Motor neuron (in vitro differentiated cells): ENCODE results near the gene TLL2. TPM values are rescaled to one million over a fixed set of nuclear protein-coding genes. Genes with fewer than 3 reads are reported as not detected.

Experiments
- ATAC-seq, 8 experiments: fragments of 200-7000 bp; cut with Tn5 transposase; replicated peaks in 6 of 8; 2 replicates each; pipeline ENCODE4 v1.8.0; 2021; ENCODE audit warnings: mild to moderate bottlenecking in 8 of 8, moderate library complexity in 8 of 8
- H3K27ac ChIP-seq, 2 donors: fragments of 250-450 bp; sonication (Bioruptor Pico); 2 replicates each; pipeline ENCODE4 v1.9.0; 2021; ENCODE audit warnings: antibody characterized with exemption in 2 of 2, mild to moderate bottlenecking in 2 of 2, moderate library complexity in 1 of 2
- H3K4me1 ChIP-seq, 2 donors: fragments of 250-450 bp; sonication (Bioruptor Pico); replicated peaks in 1 of 2; 2 replicates each; pipeline ENCODE4 v1.6.1; 2021; ENCODE audit warnings: antibody characterized with exemption in 2 of 2, mild to moderate bottlenecking in 2 of 2, moderate library complexity in 1 of 2
- H3K4me3 ChIP-seq, 5 donors: fragments of 250-450 bp; sonication (Bioruptor Pico); 2 replicates each; pipeline ENCODE4 v1.9.0; 2021; ENCODE audit warnings: antibody characterized with exemption in 5 of 5, mild to moderate bottlenecking in 5 of 5, moderate library complexity in 4 of 5
- WGBS, 10 experiments: fragments of 450-650 bp; shearing (Covaris generic); methylation state at CpG; one replicate each; pipeline ENCODE4 v1.0.0; 2022; 5-methylcytosine and 5-hydroxymethylcytosine counted together
- in situ Hi-C, 9 experiments: fragments of 400-800 bp; cut with MboI; loops; one replicate each; pipeline ENCODE4 v1.15.0; 2021; ENCODE audit warnings: low sequenced_read_pairs in 9 of 9, low pct_unique_long_range_greater_than_20kb in 2 of 9; ENCODE audit not compliant: unreplicated experiment in 9 of 9
- total RNA-seq, 8 experiments: library from RNA; unstranded; fragments of 300-600 nt; gene quantifications; 2 replicates each; pipeline versions ENCODE4 v1.2.3 to v1.2.4, GENCODE V29; 2022

TLL2 gene
- total RNA-seq, 8 experiments from 2014 or later: 1.1 to 20.4 (median 2.2) TPM

DNA sequence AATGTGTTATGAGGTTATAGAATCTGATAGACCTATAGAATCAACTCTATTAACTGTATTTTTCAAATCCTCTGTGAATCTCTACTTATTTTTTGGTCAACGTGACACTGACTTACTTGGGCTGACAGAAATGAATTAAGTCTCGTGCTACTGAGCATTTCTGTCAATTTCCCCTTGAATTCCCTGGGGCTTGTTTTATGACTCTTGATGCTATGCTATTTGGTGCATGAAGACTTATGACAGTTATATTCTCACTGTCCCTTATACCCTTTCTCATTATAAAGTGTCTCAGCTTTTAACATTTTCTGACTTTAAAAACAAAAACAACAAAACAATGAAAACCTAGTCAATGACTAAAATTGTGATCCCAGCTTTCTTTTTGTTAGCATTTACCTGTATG, 86.4 kb downstream of the TLL2 start:
- no peaks in the 10 kb centered on the region for H3K4me1 ChIP-seq
- H3K4me3 ChIP-seq: no peak overlapping the region
- no peak overlapping the region for H3K27ac ChIP-seq
- ATAC-seq: no peak
- WGBS, 10 experiments: 17 to 100% (median 74%) methylated on average over 1 to 2 of the region's 2 CpGs; no CpG with 5 or more reads in 1 of the 10 experiments
- in situ Hi-C loops: no loop called here

DNA sequence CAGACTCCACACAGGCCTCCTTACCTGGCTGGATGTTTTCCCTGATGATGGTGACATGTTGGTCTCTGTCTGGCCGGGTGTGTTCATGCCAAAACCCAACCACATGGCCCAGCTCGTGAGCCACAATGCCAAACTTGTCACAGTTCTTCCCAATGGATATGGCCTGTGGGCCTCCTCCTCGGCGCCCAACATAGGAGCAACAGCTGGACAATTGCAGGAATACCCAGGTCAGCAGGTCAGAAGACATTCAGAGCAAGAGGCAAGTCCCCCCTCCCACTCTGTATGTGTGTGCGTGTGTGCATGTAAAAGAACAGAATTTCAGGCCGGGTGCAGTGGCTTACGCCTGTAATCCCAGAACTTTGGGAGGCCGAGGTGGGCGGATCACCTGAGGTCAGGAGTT, 91.2 kb downstream of the TLL2 start:
- no peak overlapping the region for H3K27ac ChIP-seq
- peaks cover 5 to 16% of the 10 kb centered on the region in 2 donors for H3K4me1 ChIP-seq
- ATAC-seq: no peak
- WGBS, 10 experiments: 46 to 94% (median 73%) methylated on average over 1 to 6 of the region's 9 CpGs; no CpG with 5 or more reads in 5 of the 10 experiments
- H3K4me3 ChIP-seq: no peak overlapping the region
- in situ Hi-C loops: loop anchor here in 2 of 9 experiments (25.0 kb wide), 2 partner anchors 790 to 815 kb away; no protein-coding TSS in a partner anchor

DNA sequence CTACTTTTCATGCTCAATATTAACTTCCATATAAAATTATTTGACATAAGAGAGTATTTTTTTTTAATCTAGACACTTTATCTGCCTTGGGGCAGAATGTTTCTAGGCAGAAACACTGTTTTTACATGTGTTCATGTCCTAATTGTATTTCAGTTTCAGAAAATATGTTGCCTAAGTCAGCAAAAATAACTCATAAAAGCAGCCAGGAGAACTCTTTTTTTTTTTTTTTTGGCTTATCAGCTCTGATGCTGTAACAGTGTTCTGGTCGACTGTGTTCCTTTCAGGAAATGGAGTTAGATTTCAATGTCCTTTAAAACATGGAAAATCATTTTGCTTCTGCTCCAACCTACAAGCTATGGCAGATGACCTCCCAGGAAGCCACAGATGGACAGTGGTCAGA, 91.7 kb downstream of the TLL2 start:
- in situ Hi-C loops: loop anchor here in 2 of 9 experiments (25.0 kb wide), 2 partner anchors 790 to 815 kb away; no protein-coding TSS in a partner anchor
- Histone ChIP-seq H3K4me1 (peaks cover 5 to 16% of the 10 kb centered on the region in 2 donors), H3K27ac (no peak overlapping the region), H3K4me3 (no peak overlapping the region)
- no peak for ATAC-seq
- WGBS, 10 experiments: 20 to 100% (median 75%) methylated on average over 1 of the region's 1 CpG; no CpG with 5 or more reads in 4 of the 10 experiments

DNA sequence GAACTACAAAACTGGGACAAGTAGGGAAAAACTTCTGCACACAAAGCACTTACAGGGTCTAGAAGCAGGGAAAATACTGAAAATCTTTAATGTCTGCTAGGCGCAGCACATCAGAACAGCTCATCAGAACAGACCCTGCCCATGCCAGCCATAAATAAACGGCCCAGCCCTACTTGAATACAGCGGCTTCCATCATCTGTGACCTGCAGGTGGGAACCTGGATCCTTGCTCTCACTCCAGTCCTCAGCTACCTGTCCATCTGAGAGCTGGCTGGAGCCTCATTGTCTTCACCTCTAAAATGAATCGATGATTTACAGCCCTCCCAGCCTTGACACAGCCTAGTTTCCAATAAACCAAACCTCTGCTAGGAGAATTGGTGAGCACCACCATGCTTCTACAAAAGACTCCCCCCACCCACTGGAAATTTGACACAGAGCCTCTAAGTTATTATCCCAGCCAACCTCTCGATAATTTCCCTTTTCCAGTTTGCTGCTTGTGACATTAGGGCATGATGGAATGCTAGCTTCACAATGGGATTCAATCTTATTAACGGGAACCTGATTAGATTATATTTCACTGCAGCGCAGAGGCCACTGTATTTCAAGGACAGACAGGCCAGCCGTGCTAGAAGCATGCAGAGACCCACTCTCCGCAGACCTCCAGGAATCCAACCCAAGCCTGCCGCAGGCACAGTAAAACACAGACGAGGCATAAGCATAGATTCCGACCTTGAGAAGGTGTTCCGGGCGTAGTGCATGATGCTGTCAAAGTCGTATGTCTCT, 93.3 kb downstream of the TLL2 start:
- WGBS, 10 experiments: 38 to 100% (median 71%) methylated on average over 1 to 12 of the region's 15 CpGs; no CpG with 5 or more reads in 1 of the 10 experiments
- H3K4me3 ChIP-seq: no peak overlapping the region
- H3K27ac ChIP-seq: peak overlapping the region in 1 of 2 donors; percentile 49
- in situ Hi-C loops: loop anchor here in 2 of 9 experiments (25.0 kb wide), 2 partner anchors 792 to 817 kb away; no protein-coding TSS in a partner anchor
- H3K4me1 ChIP-seq: peaks cover 5 to 16% of the 10 kb centered on the region in 2 donors
- peak in 5 of 8 experiments; percentile 87 to 94 (median 90) for ATAC-seq

DNA sequence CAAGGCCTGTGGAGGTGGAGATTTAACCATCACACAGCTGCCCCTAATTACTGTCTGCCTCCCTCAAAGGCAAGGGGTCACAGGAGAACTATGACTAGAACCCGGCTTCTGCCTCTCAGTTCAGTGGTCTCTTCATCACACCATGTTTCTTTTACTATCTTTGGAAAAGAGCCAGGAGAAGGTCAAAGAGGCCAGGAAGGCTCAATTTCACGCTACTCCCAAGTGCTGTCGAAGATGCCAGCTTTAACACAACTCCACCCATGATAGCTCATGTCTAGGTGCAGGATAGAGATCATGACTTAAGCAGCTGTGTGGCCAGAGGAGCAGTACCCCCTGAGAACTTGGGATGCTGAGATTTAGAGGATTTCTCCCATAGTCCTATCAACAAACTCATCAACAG, 94.4 kb downstream of the TLL2 start:
- Histone ChIP-seq H3K27ac (no peak overlapping the region), H3K4me1 (peaks cover 5 to 16% of the 10 kb centered on the region in 2 donors), H3K4me3 (no peak overlapping the region)
- in situ Hi-C loops: loop anchor here in 2 of 9 experiments (25.0 kb wide), 2 partner anchors 793 to 818 kb away; no protein-coding TSS in a partner anchor
- WGBS, 10 experiments: 39 to 100% (median 83%) methylated on average over 1 to 3 of the region's 3 CpGs; no CpG with 5 or more reads in 5 of the 10 experiments
- ATAC-seq: no peak

DNA sequence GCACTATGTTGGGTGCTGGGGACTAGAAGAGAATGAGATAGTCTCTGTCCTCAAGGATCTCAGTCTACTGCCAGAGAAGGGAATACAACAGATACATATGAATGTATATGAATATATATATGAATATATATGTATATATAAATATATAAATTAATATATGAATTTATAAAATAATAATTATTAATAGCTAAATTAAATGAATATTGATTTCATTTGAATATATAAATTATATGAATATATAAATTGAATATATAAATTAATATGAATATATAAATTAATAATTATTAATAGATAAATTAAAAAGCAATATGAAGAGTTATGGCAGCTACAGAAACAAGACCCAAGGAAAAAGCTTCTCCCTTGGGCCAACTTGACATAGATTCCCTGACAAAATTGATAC, 95.1 kb downstream of the TLL2 start:
- H3K4me1 ChIP-seq: peaks cover 5 to 16% of the 10 kb centered on the region in 2 donors
- ATAC-seq: no peak

DNA sequence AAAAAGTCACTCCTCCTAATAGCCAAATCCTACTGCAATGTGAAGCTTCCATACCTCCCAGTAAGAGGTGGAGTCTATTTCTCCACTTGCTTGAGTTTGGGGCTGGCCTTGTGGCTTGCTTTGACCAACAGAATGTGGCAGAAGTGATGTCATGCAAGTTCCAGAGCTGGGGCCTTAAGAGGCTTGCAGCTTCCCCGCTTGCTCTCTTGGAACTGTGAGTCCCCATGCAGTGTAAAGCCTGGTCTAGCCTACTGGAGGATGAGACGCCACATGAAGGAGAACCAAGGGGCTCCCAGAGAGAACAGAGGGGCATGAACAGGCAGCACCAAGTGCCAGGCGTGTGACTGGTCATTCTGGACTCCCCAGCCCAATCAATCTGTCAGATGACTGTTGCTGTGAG, 96.3 kb downstream of the TLL2 start:
- Histone ChIP-seq H3K27ac (no peak overlapping the region), H3K4me3 (no peak overlapping the region), H3K4me1 (peaks cover 5 to 16% of the 10 kb centered on the region in 2 donors)
- peak in 5 of 8 experiments; percentile 36 to 68 (median 63) for ATAC-seq
- WGBS, 10 experiments: 90 to 100% (median 100%) methylated on average over 1 to 2 of the region's 3 CpGs; no CpG with 5 or more reads in 7 of the 10 experiments
- in situ Hi-C loops: loop anchor here in 2 of 9 experiments (25.0 kb wide), 2 partner anchors 795 to 820 kb away; no protein-coding TSS in a partner anchor

More for the DNA sequence above, 95.1 kb downstream of the TLL2 start:
- no peak overlapping the region for H3K4me3 ChIP-seq
- in situ Hi-C loops: loop anchor here in 2 of 9 experiments (25.0 kb wide), 2 partner anchors 794 to 819 kb away; no protein-coding TSS in a partner anchor
- H3K27ac ChIP-seq: no peak overlapping the region

DNA sequence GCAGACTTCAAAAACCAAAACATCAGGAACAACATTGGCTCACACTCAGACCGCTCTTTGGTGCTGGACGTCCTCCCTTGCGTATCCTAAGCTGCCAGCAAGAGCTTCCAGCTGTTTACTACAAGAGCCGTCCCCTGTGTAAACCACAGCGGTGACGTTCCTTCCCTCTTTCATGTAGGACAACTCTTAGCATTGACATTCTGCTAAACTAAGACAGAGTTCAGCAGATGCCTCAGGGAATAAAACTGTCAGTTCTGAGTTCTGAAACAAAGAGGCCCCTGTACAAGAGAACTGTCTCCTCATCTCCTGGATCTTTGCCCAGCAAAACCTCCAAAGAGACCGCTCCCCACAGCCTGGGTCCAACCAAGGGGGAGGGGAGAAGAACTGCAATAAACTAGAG, 97.1 kb downstream of the TLL2 start:
- Histone ChIP-seq H3K4me3 (no peak overlapping the region), H3K4me1 (peaks cover 5 to 16% of the 10 kb centered on the region in 2 donors), H3K27ac (no peak overlapping the region)
- WGBS, 10 experiments: 19 to 85% (median 60%) methylated on average over 3 to 6 of the region's 7 CpGs; no CpG with 5 or more reads in 4 of the 10 experiments
- in situ Hi-C loops: loop anchor here in 2 of 9 experiments (25.0 kb wide), 2 partner anchors 796 to 821 kb away; no protein-coding TSS in a partner anchor
- ATAC-seq: peak in 4 of 8 experiments; percentile 11 to 60 (median 24)

DNA sequence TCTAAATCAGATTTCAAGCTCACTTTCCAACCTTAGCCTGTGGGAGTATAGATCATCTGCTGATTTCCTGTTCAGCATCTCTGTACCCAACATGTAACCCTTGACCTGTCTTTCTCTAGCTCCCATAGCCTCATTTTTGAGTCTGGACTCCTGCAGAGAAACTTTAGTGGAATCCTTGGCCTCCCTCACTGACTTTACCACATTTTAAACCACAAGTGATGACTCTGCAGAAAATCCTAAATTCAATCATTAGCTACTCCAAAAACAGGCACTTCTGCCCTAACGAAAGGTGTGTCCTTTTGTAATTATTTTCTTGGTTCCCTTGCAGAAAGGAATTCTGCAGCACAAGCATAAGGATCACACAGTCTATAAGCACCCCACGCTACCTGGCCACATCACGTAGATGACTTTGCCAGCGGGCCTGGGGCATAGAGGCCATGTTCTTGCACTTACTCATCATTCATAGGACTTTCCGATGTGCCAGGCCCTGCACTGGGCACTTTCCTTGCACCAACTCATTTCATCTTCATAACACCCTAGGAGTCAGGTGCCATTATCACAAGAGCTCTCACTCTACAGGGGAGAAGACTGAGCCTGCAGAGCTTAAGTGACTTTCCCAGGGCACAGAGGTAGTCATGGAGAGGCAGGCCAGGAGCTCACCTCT, 97.7 kb downstream of the TLL2 start:
- WGBS, 10 experiments: 63 to 100% (median 97%) methylated on average over 1 to 5 of the region's 5 CpGs; no CpG with 5 or more reads in 2 of the 10 experiments
- peak in 1 of 8 experiments; percentile 2 for ATAC-seq
- Histone ChIP-seq H3K27ac (no peak overlapping the region), H3K4me1 (peaks cover 3 to 10% of the 10 kb centered on the region in 2 donors), H3K4me3 (no peak overlapping the region)
- in situ Hi-C loops: loop anchor here in 2 of 9 experiments (25.0 kb wide), 2 partner anchors 796 to 821 kb away; no protein-coding TSS in a partner anchor

DNA sequence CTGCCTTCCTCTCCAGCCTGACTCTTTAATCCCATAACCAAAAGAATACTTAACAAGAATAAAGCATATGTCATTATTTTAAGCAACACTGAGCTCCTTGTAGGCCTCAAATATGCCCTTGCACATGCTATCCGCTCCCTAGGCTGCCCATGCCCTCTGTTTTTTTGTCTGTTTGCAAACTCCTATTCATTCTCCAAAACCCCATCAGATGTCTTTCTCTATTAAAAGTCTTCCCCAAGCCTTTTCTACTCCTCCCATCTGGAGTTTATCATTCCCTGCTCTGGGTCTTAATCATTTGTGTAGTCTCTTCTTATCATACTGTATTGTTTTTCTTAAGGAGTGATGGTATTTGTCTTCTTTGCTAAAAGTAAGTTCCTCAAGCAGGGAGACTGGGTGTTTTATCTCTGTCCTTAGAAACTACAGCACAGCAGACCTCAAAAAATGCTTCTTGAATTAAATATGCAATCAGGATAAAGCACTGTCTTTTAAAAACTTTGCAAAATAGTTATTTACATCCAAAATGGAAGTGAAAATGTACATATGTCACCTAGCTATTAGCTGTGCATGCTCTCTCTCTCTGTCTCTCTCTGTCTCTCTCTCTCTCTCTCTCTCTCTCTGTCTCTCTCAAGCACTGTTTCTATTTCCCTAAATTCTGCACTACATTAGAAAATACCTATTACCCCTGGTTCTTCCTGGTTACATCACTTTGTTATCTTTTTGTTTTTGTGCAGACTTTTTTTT, 98.4 kb downstream of the TLL2 start:
- peak in 1 of 8 experiments; percentile 7 for ATAC-seq
- no peak overlapping the region for H3K4me3 ChIP-seq
- WGBS, 10 experiments: 50 to 100% (median 93%) methylated on average over 1 of the region's 1 CpG; no CpG with 5 or more reads in 2 of the 10 experiments
- H3K4me1 ChIP-seq: peaks cover 0 to 7% of the 10 kb centered on the region in 2 donors
- in situ Hi-C loops: loop anchor here in 2 of 9 experiments (25.0 kb wide), 2 partner anchors 797 to 822 kb away; no protein-coding TSS in a partner anchor
- H3K27ac ChIP-seq: no peak overlapping the region

DNA sequence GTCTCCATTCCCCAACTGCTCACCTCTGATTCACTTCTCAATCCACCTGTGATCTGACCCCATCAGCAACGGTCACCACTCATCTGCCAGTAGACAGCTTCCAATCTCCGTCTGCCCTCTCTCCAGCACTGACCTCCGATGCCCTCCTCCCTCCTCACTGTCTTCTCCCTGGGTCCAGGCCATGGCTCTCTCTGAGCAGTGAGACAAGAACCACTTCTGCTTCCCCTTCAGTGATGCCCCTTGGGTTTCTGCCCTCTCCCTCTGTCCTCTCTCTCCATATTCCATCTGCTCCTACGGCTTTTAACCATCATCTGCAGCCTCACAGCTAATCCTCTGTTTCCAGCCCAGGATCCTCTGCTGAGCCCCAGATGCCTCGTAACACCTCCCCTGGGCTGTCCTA, 99.4 kb downstream of the TLL2 start:
- no peak overlapping the region for H3K27ac ChIP-seq
- no peaks in the 10 kb centered on the region for H3K4me1 ChIP-seq
- no peak for ATAC-seq
- in situ Hi-C loops: loop anchor here in 2 of 9 experiments (25.0 kb wide), 2 partner anchors 798 to 823 kb away; no protein-coding TSS in a partner anchor
- no peak overlapping the region for H3K4me3 ChIP-seq
- 77 to 100% (median 92%) methylated on average over 1 to 5 of the region's 5 CpGs; no CpG with 5 or more reads in 2 of the 10 experiments for WGBS, 10 experiments
